GM12878 (cell line): ENCODE measurements around the gene IL17RC. TPM values are rescaled to one million over a fixed set of nuclear protein-coding genes. Genes with fewer than 3 reads are reported as not detected.

Experiments used
- BHLHE40 ChIP-seq, 2 experiments: fragments of 450-650 bp in 1 of 2; IDR thresholded peaks; 2 replicates each; pipeline ENCODE4 v1.6.1; 2011 to 2017; ENCODE audit warnings: low read depth in 2 of 2, borderline replicate concordance in 1 of 2, improper control_type of control experiment in 1 of 2, low read length in 1 of 2, mild to moderate bottlenecking in 1 of 2
- CREB1 ChIP-seq: IDR thresholded peaks from 2 replicates; pipeline ENCODE4 v1.6.1; 2012; ENCODE audit warnings: low read depth, mild to moderate bottlenecking, inconsistent platforms
- CREM ChIP-seq: IDR thresholded peaks from 2 replicates; pipeline ENCODE4 v1.6.1; 2014; ENCODE audit warnings: antibody characterized with exemption, low read depth
- E2F8 ChIP-seq: fragments of 450-650 bp; IDR thresholded peaks from 2 replicates; pipeline ENCODE4 v1.6.1; 2018; ENCODE audit warnings: mild to moderate bottlenecking, low read depth, moderate library complexity; ENCODE audit not compliant: partially characterized antibody
- EP300 ChIP-seq, 2 experiments: fragments of 150-350 bp in 1 of 2; IDR thresholded peaks; 2 replicates each; pipeline ENCODE4 v1.6.1; 2011 to 2012; ENCODE audit warnings: low read depth in 2 of 2, low read length in 2 of 2, borderline replicate concordance in 1 of 2, improper control_type of control experiment in 1 of 2, inconsistent platforms in 1 of 2; ENCODE audit not compliant: control insufficient read depth in 1 of 2
- GATAD2B ChIP-seq: fragments of 450-650 bp; conservative IDR thresholded peaks from 2 replicates; pipeline ENCODE4 v1.6.1; 2017; ENCODE audit warnings: low read depth, mild to moderate bottlenecking, moderate library complexity
- KAT2A ChIP-seq: conservative IDR thresholded peaks from 2 replicates; pipeline ENCODE4 v1.6.1; 2011; ENCODE audit warnings: low read depth, low read length; ENCODE audit not compliant: control insufficient read depth
- LARP7 ChIP-seq: fragments of 450-650 bp; IDR thresholded peaks from 2 replicates; pipeline ENCODE4 v1.6.1; 2017; ENCODE audit warnings: mild to moderate bottlenecking
- MEF2B ChIP-seq: fragments of 450-650 bp; IDR thresholded peaks from 2 replicates; pipeline ENCODE4 v1.6.1; 2018; ENCODE audit warnings: mild to moderate bottlenecking, moderate library complexity; ENCODE audit not compliant: partially characterized antibody, poor library complexity, severe bottlenecking
- NFXL1 ChIP-seq: fragments of 450-650 bp; IDR thresholded peaks from 2 replicates; pipeline ENCODE4 v1.6.1; 2017; ENCODE audit warnings: antibody characterized with exemption, mild to moderate bottlenecking, borderline replicate concordance
- NR2C2 ChIP-seq: IDR thresholded peaks from 2 replicates; pipeline ENCODE4 v1.6.1; 2011; ENCODE audit warnings: borderline replicate concordance, low read depth; ENCODE audit not compliant: control insufficient read depth, insufficient read length
- NRF1 ChIP-seq: conservative IDR thresholded peaks from 2 replicates; pipeline ENCODE4 v1.6.1; 2011; ENCODE audit warnings: mild to moderate bottlenecking, low read depth, low read length, improper control_type of control experiment
- PKNOX1 ChIP-seq: fragments of 450-650 bp; IDR thresholded peaks from 2 replicates; pipeline ENCODE4 v1.6.1; 2016; ENCODE audit warnings: mild to moderate bottlenecking
- POLR2A ChIP-seq: IDR thresholded peaks from 2 replicates; pipeline ENCODE4 v1.6.1; 2011; ENCODE audit warnings: low read depth, mild to moderate bottlenecking, low read length
- RAD21 ChIP-seq: IDR thresholded peaks from 2 replicates; pipeline ENCODE4 v1.6.1; 2011; ENCODE audit warnings: mild to moderate bottlenecking, low read depth, low read length, moderate library complexity; ENCODE audit not compliant: insufficient read depth
- RB1 ChIP-seq: fragments of 450-650 bp; formaldehyde crosslinking; IDR thresholded peaks from 2 replicates; pipeline ENCODE4 v1.6.1; 2017; ENCODE audit warnings: mild to moderate bottlenecking, borderline replicate concordance
- RBBP5 ChIP-seq: fragments of 200-600 bp; sonication (generic); conservative IDR thresholded peaks from 2 replicates; pipeline ENCODE4 v1.6.1; 2016
- SIN3A ChIP-seq: IDR thresholded peaks from 2 replicates; pipeline ENCODE4 v1.6.1; 2012; ENCODE audit warnings: low read depth, low read length, improper control_type of control experiment
- SMARCA5 ChIP-seq: fragments of 450-650 bp; IDR thresholded peaks from 2 replicates; pipeline ENCODE4 v1.6.1; 2017; ENCODE audit warnings: mild to moderate bottlenecking
- SMC3 ChIP-seq: IDR thresholded peaks from 2 replicates; pipeline ENCODE4 v1.6.1; 2011; ENCODE audit warnings: low read length, improper control_type of control experiment, borderline replicate concordance
- SREBF2 ChIP-seq: IDR thresholded peaks from 2 replicates; pipeline ENCODE4 v1.6.1; 2012; ENCODE audit warnings: mild to moderate bottlenecking, low read length
- STAT1 ChIP-seq: fragments of 450-650 bp; conservative IDR thresholded peaks from 2 replicates; pipeline ENCODE4 v1.6.1; 2014; ENCODE audit warnings: antibody characterized with exemption, mild to moderate bottlenecking
- TCF12 ChIP-seq: IDR thresholded peaks from 2 replicates; pipeline ENCODE4 v1.6.1; 2011; ENCODE audit warnings: low read depth, mild to moderate bottlenecking, low read length
- TCF3 ChIP-seq: IDR thresholded peaks from 2 replicates; pipeline ENCODE4 v1.6.1; 2012; ENCODE audit warnings: low read depth, mild to moderate bottlenecking, low read length, borderline replicate concordance; ENCODE audit not compliant: insufficient read depth
- USF2 ChIP-seq: IDR thresholded peaks from 2 replicates; pipeline ENCODE4 v1.6.1; 2011; ENCODE audit warnings: low read depth, low read length, improper control_type of control experiment, borderline replicate concordance
- polyA plus RNA-seq, 11 experiments: library from polyadenylated mRNA; depleted of rRNA in 4 of 11; unstranded in 6 of 11; stranded (reverse) in 5 of 11; fragments of >200 nt; fragmentation: Nextera tagmentation in 4 of 11; fragmentation: Illumina TruSeq in 1 of 11; extraction: Ambion mirVana in 4 of 11; extraction: Trizol in 1 of 11; gene quantifications; 1 replicate in 1 of 11; 2 replicates in 10 of 11; pipeline versions ENCODE4 v1.2.1 to v1.2.3, GENCODE V29; 2011 to 2016; ENCODE audit warnings: inconsistent platforms in 2 of 11, missing spikeins in 2 of 11, low read depth in 1 of 11
- total RNA-seq, 4 experiments: library from RNA; depleted of rRNA in 3 of 4; stranded (reverse); fragments of >200 nt in 3 of 4; fragmentation: Illumina TruSeq in 1 of 4; extraction: Trizol in 1 of 4; gene quantifications; 2 replicates each; pipeline versions ENCODE4 v1.2.1 to v1.2.3, GENCODE V29; 2013 to 2021
- TF ChIP-seq, protein P1 (sequence below): IDR thresholded peaks from 2 replicates; pipeline ENCODE4 v1.6.1; 2011; ENCODE audit warnings: low read depth, mild to moderate bottlenecking, low read length, moderate library complexity, borderline replicate concordance; ENCODE audit errors: extremely low read depth

Gene IL17RC
- total and polyA plus RNA-seq, 10 of the 15 experiments (the other 5 are each of a cell fraction or from before 2014, with no cell fraction given), result 0.07 to 4.4 (median 0.34) TPM; not detected in 3

- TF ChIP-seq GATAD2B (peak; percentile 94), CREM (peak; percentile 42; the same call in 1 of the 2 replicates), E2F8 (no peak), KAT2A (no peak), SREBF2 (no peak), RAD21 (peak; percentile 61), SMARCA5 (peak; percentile 91; the same call in 1 of the 2 replicates), TCF12 (peak; percentile 70), TCF3 (0 out of 2 replicates have a peak, but pooled peaks have one; percentile 65), STAT1 (peak; percentile 45; the same call in 1 of the 2 replicates), RB1 (0 out of 2 replicates have a peak, but pooled peaks have one; percentile 42), POLR2A (peak; percentile 66), MEF2B (peak; percentile 7), NRF1 (no peak), BHLHE40 (IDR thresholded peaks at IDR 0.05; ENCODE audit: borderline replicate concordance in 1 of 2, low read depth in 2 of 2, low read length in 1 of 2) (peak in 1 of 2 experiments; percentile 64; a peak in 2 of 4 replicates), EP300 (IDR thresholded peaks at IDR 0.05; ENCODE audit: borderline replicate concordance in 1 of 2, control insufficient read depth in 1 of 2, low read depth in 2 of 2, low read length in 2 of 2) (no peak), PKNOX1 (no peak), LARP7 (peak; percentile 86), CREB1 (0 out of 2 replicates have a peak, but pooled peaks have one; percentile 43), NFXL1 (no peak), NR2C2 (no peak), SIN3A (0 out of 2 replicates have a peak, but pooled peaks have one; percentile 74), SMC3 (peak; percentile 59; the same call in 1 of the 2 replicates), RBBP5 (no peak), USF2 (no peak)
- TF ChIP-seq, protein P1, sequence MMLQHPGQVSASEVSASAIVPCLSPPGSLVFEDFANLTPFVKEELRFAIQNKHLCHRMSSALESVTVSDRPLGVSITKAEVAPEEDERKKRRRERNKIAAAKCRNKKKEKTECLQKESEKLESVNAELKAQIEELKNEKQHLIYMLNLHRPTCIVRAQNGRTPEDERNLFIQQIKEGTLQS, result no peak
Measured at GRCh38 chr3:9932843-9933560, 16.1 kb downstream of the IL17RC start (continued).
